Hepatocyte (in vitro differentiated cells): ENCODE data around the gene PHKB. TPM values are rescaled to one million over a fixed set of nuclear protein-coding genes. Genes with fewer than 3 reads are reported as not detected.

Source experiments
- DNase-seq: peaks from one replicate; pipeline ENCODE4 v3.0.0-alpha.2; 2016; ENCODE audit warnings: low spot score
- H2AFZ ChIP-seq: fragments of 200-600 bp; sonication (generic); 2 replicates; pipeline ENCODE4 v1.6.0; 2016; ENCODE audit warnings: antibody characterized with exemption, mild to moderate bottlenecking
- H3K27ac ChIP-seq: fragments of 200-600 bp; sonication (generic); 2 replicates; pipeline ENCODE4 v1.5.1; 2016; ENCODE audit warnings: mild to moderate bottlenecking
- H3K27me3 ChIP-seq: fragments of 200-600 bp; sonication (generic); 2 replicates; pipeline ENCODE4 v1.6.1; 2016
- H3K36me3 ChIP-seq: fragments of 200-600 bp; sonication (generic); replicated peaks from 2 replicates; pipeline ENCODE4 v1.5.1; 2016; ENCODE audit warnings: low read depth; ENCODE audit not compliant: insufficient read depth
- H3K4me1 ChIP-seq: fragments of 200-600 bp; sonication (generic); 2 replicates; pipeline ENCODE4 v1.5.1; 2016; ENCODE audit warnings: mild to moderate bottlenecking, moderate library complexity; ENCODE audit not compliant: insufficient read depth
- H3K4me2 ChIP-seq: fragments of 200-600 bp; sonication (generic); 2 replicates; pipeline ENCODE4 v1.6.0; 2016
- H3K4me3 ChIP-seq: fragments of 200-600 bp; sonication (generic); 2 replicates; pipeline ENCODE4 v1.5.1; 2016; ENCODE audit warnings: mild to moderate bottlenecking
- H3K79me2 ChIP-seq: fragments of 200-600 bp; sonication (generic); 2 replicates; pipeline ENCODE4 v1.6.0; 2017; ENCODE audit warnings: mild to moderate bottlenecking
- H3K9me2 ChIP-seq: fragments of 200-600 bp; sonication (generic); replicated peaks from 2 replicates; pipeline ENCODE4 v1.6.0; 2017; ENCODE audit warnings: mild to moderate bottlenecking; ENCODE audit not compliant: insufficient read depth
- H3K9me3 ChIP-seq: fragments of 200-600 bp; sonication (generic); 2 replicates; pipeline ENCODE4 v1.5.1; 2016; ENCODE audit warnings: low read depth, mild to moderate bottlenecking
- H4K20me1 ChIP-seq: fragments of 200-600 bp; sonication (generic); 2 replicates; pipeline ENCODE4 v1.6.0; 2016; ENCODE audit warnings: mild to moderate bottlenecking; ENCODE audit not compliant: insufficient read depth, poor library complexity, severe bottlenecking
- CTCF ChIP-seq: fragments of 200-600 bp; sonication (generic); IDR thresholded peaks from 2 replicates; pipeline ENCODE4 v1.5.1; 2016; ENCODE audit warnings: antibody characterized with exemption, mild to moderate bottlenecking; ENCODE audit not compliant: poor library complexity
- EZH2 ChIP-seq: fragments of 200-600 bp; sonication (generic); IDR thresholded peaks from 2 replicates; pipeline ENCODE4 v1.6.1; 2016; ENCODE audit warnings: antibody characterized with exemption, mild to moderate bottlenecking, borderline replicate concordance
- EZH2phosphoT487 ChIP-seq: fragments of 200-600 bp; sonication (generic); IDR thresholded peaks from one replicate; pipeline ENCODE4 v1.6.1; 2018; ENCODE audit warnings: antibody characterized with exemption, mild to moderate bottlenecking, low read depth, moderate library complexity; ENCODE audit not compliant: unreplicated experiment, severe bottlenecking
- WGBS: methylation state at CpG from one replicate; pipeline ENCODE4 v1.1.6; 2016; ENCODE audit warnings: low lambda C conversion rate; ENCODE audit errors: missing lambda C conversion rate; 5-methylcytosine and 5-hydroxymethylcytosine counted together
- polyA plus RNA-seq: library from polyadenylated mRNA; unstranded; fragments of >200 nt; fragmentation: Nextera tagmentation; extraction: Ambion mirVana; gene quantifications from 2 replicates; pipeline ENCODE4 v1.2.1, GENCODE V29; 2016
- total RNA-seq: library from RNA; depleted of rRNA; stranded (reverse); fragments of >200 nt; gene quantifications from 2 replicates; pipeline ENCODE4 v1.2.3, GENCODE V29; 2014

The PHKB gene
- total and polyA plus RNA-seq, 2 experiments from 2014 or later = 28.7 to 71.7 TPM

GRCh38 chr16:47697826-47698225 is 236.7 kb downstream of the PHKB start:
- no peak for TF ChIP-seq CTCF
- no peak for TF ChIP-seq EZH2phosphoT487
- no peak for TF ChIP-seq EZH2
- Histone ChIP-seq H4K20me1 (no peaks in the 10 kb centered on the region), H3K27me3 (no peaks in the 10 kb centered on the region), H3K9me2 (no peaks in the 10 kb centered on the region), H3K4me1 (no peaks in the 10 kb centered on the region), H3K27ac (no peak overlapping the region), H3K36me3 (no peaks in the 10 kb centered on the region), H3K9me3 (no peaks in the 10 kb centered on the region), H3K4me3 (no peak overlapping the region), H2AFZ (no peak overlapping the region), H3K4me2 (no peak overlapping the region), H3K79me2 (no peaks in the 10 kb centered on the region)
- WGBS = 93% methylated on average over 3 of the region's 3 CpGs
- no peak for DNase-seq

DNA sequence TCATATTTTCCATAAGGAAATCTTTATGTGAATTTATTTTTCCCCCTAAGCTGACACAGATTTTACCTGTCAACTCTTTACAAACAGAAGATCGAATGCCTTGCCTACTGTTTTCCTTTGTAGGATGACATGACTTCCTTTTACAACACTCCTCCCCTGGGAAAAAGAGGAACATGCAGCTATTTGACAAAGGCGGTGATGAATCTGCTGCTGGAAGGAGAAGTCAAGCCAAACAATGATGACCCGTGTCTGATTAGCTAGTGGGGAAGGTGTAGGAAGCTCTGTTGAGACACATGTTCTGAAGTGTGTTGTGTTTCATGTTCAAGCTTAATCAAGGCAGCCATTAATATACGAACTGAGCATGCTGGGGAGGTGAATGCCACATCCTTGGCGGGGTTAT is 238.0 kb downstream of the PHKB start:
- DNase-seq = no peak
- no peaks in the 10 kb centered on the region for H3K36me3 ChIP-seq
- no peak for TF ChIP-seq CTCF
- TF ChIP-seq EZH2 = no peak
- TF ChIP-seq EZH2phosphoT487 = no peak

GRCh38 chr16:47700857-47701587 is 239.9 kb downstream of the PHKB start:
- no peaks in the 10 kb centered on the region for H3K9me2 ChIP-seq

More for the DNA sequence above, 238.0 kb downstream of the PHKB start:
- H3K4me2 ChIP-seq = no peak overlapping the region
- H4K20me1 ChIP-seq = no peaks in the 10 kb centered on the region
- 95% methylated on average over 5 of the region's 5 CpGs for WGBS
- no peaks in the 10 kb centered on the region for H3K27me3 ChIP-seq
- H3K9me2 ChIP-seq = no peaks in the 10 kb centered on the region
- no peak overlapping the region for H2AFZ ChIP-seq
- H3K4me3 ChIP-seq = no peak overlapping the region
- H3K79me2 ChIP-seq = no peaks in the 10 kb centered on the region
- H3K4me1 ChIP-seq = no peaks in the 10 kb centered on the region
- no peaks in the 10 kb centered on the region for H3K9me3 ChIP-seq
- H3K27ac ChIP-seq = no peak overlapping the region

More at GRCh38 chr16:47700857-47701587, 239.9 kb downstream of the PHKB start:
- H3K79me2 ChIP-seq = no peaks in the 10 kb centered on the region
- H3K4me2 ChIP-seq = no peak overlapping the region
- 70% methylated on average over 6 of the region's 6 CpGs for WGBS
- no peak for TF ChIP-seq EZH2phosphoT487
- no peak for TF ChIP-seq EZH2
- no peak for TF ChIP-seq CTCF
- DNase-seq = no peak
- no peaks in the 10 kb centered on the region for H3K4me1 ChIP-seq
- H3K27ac ChIP-seq = no peak overlapping the region
- H3K36me3 ChIP-seq = no peaks in the 10 kb centered on the region
- no peaks in the 10 kb centered on the region for H3K9me3 ChIP-seq
- H4K20me1 ChIP-seq = no peaks in the 10 kb centered on the region
- H3K4me3 ChIP-seq = no peak overlapping the region
- no peak overlapping the region for H2AFZ ChIP-seq
- H3K27me3 ChIP-seq = no peaks in the 10 kb centered on the region
